Stimulated activated CD4-positive, alpha-beta T cell treated with anti-CD3 and anti-CD28 coated beads, Interleukin-1b, Interleukin-23, amount 100 ng/mL, for 1 hour (primary cell): ENCODE data around the gene GOLGA8F.
"Not testable (repeated sequence)": the region's sequence is repeated elsewhere in the genome, so short reads cannot be mapped to it uniquely, and the experiment has no call there.

Source experiments
- DNase-seq, 2 donors: peaks; one replicate each; pipeline ENCODE4 v3.0.0-alpha.2; 2020; ENCODE audit warnings: low read depth in 2 of 2

Gene GOLGA8F

GRCh38 chr15:28378364-28378763, at the start of gene GOLGA8F:
TSS of gene GOLGA8F (plus strand) at chr15:28378664. CDS start at chr15:28378762, 98 bp downstream.
- DNase-seq = not testable (repeated sequence)

- not testable (repeated sequence) for DNase-seq
Measured at GRCh38 chr15:28357984-28358383, 20.5 kb upstream of the GOLGA8F start, which contains the start of gene GOLGA6L24. TSS of gene GOLGA6L24 (minus strand) at chr15:28358084. CDS start at chr15:28358023, 61 bp downstream.

GRCh38 chr15:28365502-28365901, 13.0 kb upstream of the GOLGA8F start:
- not testable (repeated sequence) for DNase-seq

DNA sequence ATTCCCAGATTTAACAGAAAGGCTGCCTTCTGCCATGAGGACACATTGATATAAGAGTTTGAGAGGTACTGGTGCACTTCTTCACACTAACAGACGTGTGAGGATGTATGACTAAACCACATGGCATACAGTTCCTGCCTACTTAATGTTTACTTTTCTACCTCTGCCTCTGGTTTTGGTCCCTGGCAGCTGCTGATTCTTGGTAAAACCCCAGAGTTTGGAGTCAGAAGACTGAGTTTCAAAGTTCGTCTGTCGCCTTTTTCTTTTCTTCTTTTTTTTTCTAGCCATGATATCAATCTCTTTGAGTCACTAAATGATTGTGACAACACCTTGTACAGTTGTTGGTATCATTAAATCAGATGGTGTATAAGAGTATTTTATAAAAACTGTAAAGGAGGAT, 1.6 kb downstream of the GOLGA8F start:
- not testable (repeated sequence) for DNase-seq

DNA sequence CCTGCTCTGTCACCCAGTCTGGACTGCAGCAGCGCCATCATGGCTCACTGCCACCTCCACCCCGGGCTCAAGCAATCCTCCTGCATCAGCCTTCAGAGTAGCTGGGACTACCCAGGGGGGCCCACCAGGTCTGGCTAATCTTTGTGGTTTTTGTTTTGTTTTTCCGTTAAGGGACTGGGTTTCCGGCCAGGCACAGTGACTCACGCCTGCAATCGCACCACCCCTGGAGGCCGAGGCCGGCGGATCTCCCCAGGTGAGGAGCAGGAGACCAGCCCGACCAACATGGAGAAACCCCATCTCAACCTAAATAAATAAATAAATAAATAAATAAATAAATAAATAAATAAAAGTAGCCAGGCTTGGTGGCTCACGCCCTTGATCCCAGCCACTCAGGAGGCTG, 17.6 kb downstream of the GOLGA8F start:
- not testable (repeated sequence) for DNase-seq

- DNase-seq = not testable (repeated sequence)
Measured at GRCh38 chr15:28402774-28403435, 24.4 kb downstream of the GOLGA8F start.

DNA sequence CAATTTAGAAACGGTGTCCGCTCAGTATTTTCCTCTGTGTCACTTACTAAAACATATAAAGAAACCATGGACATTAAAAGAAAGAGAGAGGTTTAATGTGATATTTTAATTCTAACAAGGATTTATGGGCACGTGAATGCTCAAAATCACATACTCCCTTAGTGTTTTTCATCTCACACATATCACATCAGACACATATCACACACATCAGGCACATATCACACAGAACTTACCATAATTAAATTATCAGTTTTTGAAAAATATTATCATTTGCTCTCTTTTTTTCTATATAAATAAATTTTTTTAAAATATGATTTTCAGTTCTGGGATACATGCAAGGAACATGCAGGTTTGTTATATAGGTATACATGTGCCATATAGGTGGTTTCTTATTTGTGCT, 42.0 kb downstream of the GOLGA8F start:
- DNase-seq = not testable (repeated sequence)

- not testable (repeated sequence) for DNase-seq
Measured at GRCh38 chr15:28435594-28435993, 57.1 kb downstream of the GOLGA8F start.
